Endometrium (tissue), 2 donors: ENCODE data around the gene BTNL3.
"Not testable (repeated sequence)": the region's sequence is repeated elsewhere in the genome, so short reads cannot be mapped to it uniquely, and the experiment has no call there.

Source experiments
- FAIRE-seq: peaks from 2 replicates; lab custom pipeline; 2012; peaks lifted over from hg19 to GRCh38; lab: Jason Lieb, UNC
- donor health status: control.
- donor health status: control.

Gene BTNL3

GRCh38 chr5:180988592-180988991 is at the start of gene BTNL3:
Gene BTNL3, plus strand, starts transcription at chr5:180988846. Its CDS starts 183 bp downstream, at chr5:180989029.
- FAIRE-seq: no peak

GRCh38 chr5:180950291-180950949 is 38.2 kb upstream of the BTNL3 start:
- FAIRE-seq: no peak

- no peak for FAIRE-seq
Measured at GRCh38 chr5:180959661-180960060, 29.0 kb upstream of the BTNL3 start.

GRCh38 chr5:180960209-180960608 is 28.4 kb upstream of the BTNL3 start:
- FAIRE-seq: no peak

GRCh38 chr5:180969406-180969805 is 19.2 kb upstream of the BTNL3 start:
- no peak for FAIRE-seq

GRCh38 chr5:180970336-180970735 is 18.3 kb upstream of the BTNL3 start:
- FAIRE-seq: no peak

GRCh38 chr5:180970875-180971274 is 17.8 kb upstream of the BTNL3 start:
- no peak for FAIRE-seq

GRCh38 chr5:180974612-180975315 is 13.9 kb upstream of the BTNL3 start:
- FAIRE-seq: no peak

GRCh38 chr5:180975338-180975737 is 13.3 kb upstream of the BTNL3 start:
- no peak for FAIRE-seq

- FAIRE-seq: no peak
Measured at GRCh38 chr5:180976518-180976917, 12.1 kb upstream of the BTNL3 start.

- FAIRE-seq: no peak
Measured at GRCh38 chr5:180977852-180978251, 10.8 kb upstream of the BTNL3 start.

GRCh38 chr5:180982008-180982741 is 6.5 kb upstream of the BTNL3 start:
- no peak for FAIRE-seq

- FAIRE-seq: no peak
Measured at GRCh38 chr5:180988016-180988415, 630 bp upstream of the BTNL3 start.

GRCh38 chr5:180990086-180990881 is 1.6 kb downstream of the BTNL3 start:
- FAIRE-seq: no peak

- no peak for FAIRE-seq
Measured at GRCh38 chr5:180990882-180991242, 2.2 kb downstream of the BTNL3 start.

GRCh38 chr5:181001947-181002346 is 13.3 kb downstream of the BTNL3 start:
- FAIRE-seq: no peak

GRCh38 chr5:181005791-181006190 is 17.1 kb downstream of the BTNL3 start:
- FAIRE-seq: no peak

- no peak for FAIRE-seq
Measured at GRCh38 chr5:181008136-181008535, 19.5 kb downstream of the BTNL3 start.

- not testable (repeated sequence) for FAIRE-seq
Measured at GRCh38 chr5:181010018-181010417, 21.4 kb downstream of the BTNL3 start.

- not testable (repeated sequence) for FAIRE-seq
Measured at GRCh38 chr5:181014654-181015053, 26.0 kb downstream of the BTNL3 start.

- not testable (repeated sequence) for FAIRE-seq
Measured at GRCh38 chr5:181017448-181017847, 28.8 kb downstream of the BTNL3 start.

GRCh38 chr5:181020688-181021087 is 32.0 kb downstream of the BTNL3 start:
- no peak for FAIRE-seq
